HFF-Myc (cell line): ENCODE measurements around the gene PRKCB.

ENCODE experiments used
- DNase-seq: peaks from one replicate; pipeline ENCODE4 v3.0.0-alpha.2; 2011; ENCODE audit warnings: low read depth; ENCODE audit errors: extremely low read depth
- H3K4me3 ChIP-seq: replicated peaks from 2 replicates; pipeline ENCODE4 v1.5.1; 2011; ENCODE audit warnings: low read depth, mild to moderate bottlenecking, control low read depth, low read length
- CTCF ChIP-seq: IDR thresholded peaks from 2 replicates; pipeline ENCODE4 v1.5.1; 2012; ENCODE audit warnings: mild to moderate bottlenecking, low read depth, low read length, control low read depth; ENCODE audit errors: missing control alignments

PRKCB gene

DNA sequence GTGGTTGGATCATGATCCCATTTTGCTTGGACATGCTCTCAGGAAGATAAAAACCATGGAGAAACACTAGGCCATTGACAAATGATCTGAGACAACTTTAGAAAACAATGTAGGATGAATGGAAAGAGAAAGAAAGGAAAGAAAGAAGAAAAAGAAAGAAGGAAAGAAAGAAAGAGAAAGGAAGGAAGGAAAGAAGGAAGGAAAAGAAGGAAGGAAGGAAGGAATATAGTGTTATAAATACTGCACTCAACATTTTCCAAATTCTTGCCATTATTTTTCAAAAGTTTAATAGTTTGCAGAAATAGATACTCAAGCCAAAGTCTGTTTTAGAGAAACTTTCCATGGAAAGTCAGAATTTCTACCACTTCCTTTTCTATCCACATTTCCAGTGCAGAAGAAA, 381.2 kb downstream of the PRKCB start:
- H3K4me3 ChIP-seq, result no peak overlapping the region
- no peak for TF ChIP-seq CTCF
- no peak for DNase-seq

DNA sequence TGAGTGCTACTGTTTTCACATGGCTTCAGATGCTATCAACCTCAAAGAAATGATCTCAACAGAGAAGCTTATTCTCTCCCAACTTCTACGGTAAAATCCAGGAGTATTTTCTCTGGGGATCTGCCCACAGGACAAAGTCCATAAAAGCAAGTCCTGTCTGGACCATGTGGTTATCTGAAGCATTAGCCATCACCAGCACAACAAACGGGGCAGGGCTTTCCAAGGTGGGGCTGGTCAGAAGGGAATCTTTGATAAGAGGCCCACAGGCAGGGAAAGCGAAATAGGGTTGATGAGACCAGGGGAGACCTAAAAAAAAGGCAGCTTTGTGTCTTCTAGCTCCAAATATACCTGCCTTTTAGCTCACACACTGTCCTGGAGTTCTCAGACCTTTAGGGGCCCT, 381.7 kb downstream of the PRKCB start:
- TF ChIP-seq CTCF, result no peak
- no peak for DNase-seq

GRCh38 chr16:24218299-24218698, 382.5 kb downstream of the PRKCB start:
- no peak overlapping the region for H3K4me3 ChIP-seq
- DNase-seq, result no peak
- TF ChIP-seq CTCF, result no peak

More for the DNA sequence above, 381.7 kb downstream of the PRKCB start:
- no peak overlapping the region for H3K4me3 ChIP-seq

DNA sequence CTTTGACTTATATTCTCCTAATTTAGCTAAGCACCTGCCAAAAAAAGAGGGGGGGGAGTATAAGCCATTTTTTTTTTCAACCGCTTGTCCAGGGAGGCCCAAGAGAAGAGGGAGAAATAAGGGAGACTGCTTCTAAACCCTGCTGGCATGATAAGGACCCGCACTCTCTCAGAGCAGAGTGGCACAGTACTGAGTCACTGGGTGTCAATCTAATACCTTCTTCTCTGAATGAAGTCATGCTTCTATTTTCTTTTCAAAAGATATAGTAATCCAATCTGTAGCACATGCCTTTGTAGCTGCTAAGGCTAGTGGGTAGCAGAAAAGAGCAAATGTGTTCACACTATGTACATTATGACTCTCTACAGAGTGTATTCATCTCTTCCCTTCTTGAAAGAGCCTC, 385.4 kb downstream of the PRKCB start:
- no peak for TF ChIP-seq CTCF
- H3K4me3 ChIP-seq, result no peak overlapping the region

DNA sequence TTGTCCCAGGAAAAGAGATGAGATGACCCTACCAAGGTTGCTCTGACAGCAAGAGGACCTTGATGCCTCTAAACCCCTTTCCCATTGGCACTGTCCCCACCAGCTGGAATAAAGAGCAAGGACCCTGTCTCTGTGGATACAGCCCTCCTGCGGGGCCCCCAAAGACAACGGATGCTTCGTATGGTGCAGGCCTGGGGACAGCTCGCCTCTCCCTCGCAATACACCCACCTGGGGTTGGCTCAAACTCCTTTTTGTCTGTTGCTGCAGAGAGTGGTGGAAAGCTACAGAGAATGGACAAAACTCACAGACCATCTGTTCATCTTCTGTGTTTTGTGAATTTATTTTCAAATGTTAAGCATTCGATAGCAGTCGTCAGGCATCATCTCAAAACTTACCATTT, 392.7 kb downstream of the PRKCB start:
- H3K4me3 ChIP-seq, result no peak overlapping the region
- DNase-seq, result no peak
- no peak for TF ChIP-seq CTCF

More for the DNA sequence above, 385.4 kb downstream of the PRKCB start:
- DNase-seq, result no peak

DNA sequence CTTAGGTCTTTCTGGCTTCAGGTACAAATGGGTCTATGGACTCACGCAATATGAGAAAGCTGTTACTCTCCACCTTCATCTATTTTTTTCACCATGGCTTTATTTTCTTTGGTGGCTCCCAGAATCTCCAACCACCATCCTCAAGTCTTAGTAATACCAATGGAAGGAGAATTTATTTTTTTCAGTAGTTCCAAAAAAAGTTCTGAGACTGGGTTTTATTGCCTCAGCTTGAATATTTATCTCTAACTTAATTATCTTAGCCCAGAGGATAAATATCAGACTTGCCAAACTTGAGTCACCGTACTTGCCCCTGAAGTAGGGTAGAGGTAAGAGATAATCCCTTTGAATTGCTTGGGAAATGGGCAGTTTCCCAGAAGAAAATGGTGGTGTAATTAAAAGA, 397.2 kb downstream of the PRKCB start:
- no peak for TF ChIP-seq CTCF
- no peak for DNase-seq
- no peak overlapping the region for H3K4me3 ChIP-seq

- no peak for TF ChIP-seq CTCF
- H3K4me3 ChIP-seq, result no peak overlapping the region
- DNase-seq, result no peak
Measured at GRCh38 chr16:24234737-24235136, 399.0 kb downstream of the PRKCB start.
